ENCODE results near the gene MYH16.
"Not testable (repeated sequence)": the region's sequence is repeated elsewhere in the genome, so short reads cannot be mapped to it uniquely, and the experiment has no call there.

MYH16 gene

GRCh38 chr7:99355098-99355497 lies 82.5 kb downstream of the MYH16 start:
- DNase-seq (ENCODE audit: low read depth): no peak

GRCh38 chr7:99357701-99358490 lies 85.3 kb downstream of the MYH16 start:
- DNase-seq (ENCODE audit: low read depth): no peak

- DNase-seq (ENCODE audit: low read depth): not testable (repeated sequence)
Observed at GRCh38 chr7:99358521-99358920, 85.9 kb downstream of the MYH16 start.

DNA sequence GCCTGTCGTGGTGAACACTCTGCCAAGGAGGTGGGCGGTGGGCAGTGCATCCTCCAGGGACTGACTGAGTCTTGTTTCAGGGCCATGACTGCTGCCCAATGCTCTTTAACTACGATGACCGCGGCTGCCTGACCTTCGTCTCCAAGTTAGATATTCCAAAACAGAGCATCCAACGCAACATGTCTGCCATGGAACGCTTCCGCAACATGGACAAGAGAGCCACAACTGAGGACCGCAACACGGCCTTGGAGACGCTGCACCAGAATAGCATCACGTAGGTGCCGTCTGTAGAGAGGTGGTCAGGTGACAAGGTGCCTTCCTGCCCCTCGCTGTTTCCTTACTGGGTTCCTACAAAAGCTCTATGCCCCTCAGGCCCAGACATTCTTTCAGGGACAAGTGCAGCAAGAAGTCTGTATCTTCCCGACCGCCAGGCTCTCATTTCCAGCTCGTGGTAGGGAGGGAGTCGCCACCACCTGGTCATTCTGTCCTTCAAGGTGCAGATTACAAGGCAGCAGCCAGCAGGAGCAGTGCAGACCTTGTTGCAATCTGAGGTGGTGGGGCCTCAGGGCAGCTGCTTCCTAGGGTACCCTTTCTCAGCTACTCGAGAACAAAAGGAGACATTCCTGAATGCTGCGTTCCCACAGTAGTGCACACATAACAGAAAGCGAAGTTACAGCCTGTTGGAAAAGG lies 87.0 kb downstream of the MYH16 start:
- no peak for DNase-seq (ENCODE audit: low read depth)
